ENCODE measurements around the gene ATP5F1E.

The ATP5F1E gene

DNA sequence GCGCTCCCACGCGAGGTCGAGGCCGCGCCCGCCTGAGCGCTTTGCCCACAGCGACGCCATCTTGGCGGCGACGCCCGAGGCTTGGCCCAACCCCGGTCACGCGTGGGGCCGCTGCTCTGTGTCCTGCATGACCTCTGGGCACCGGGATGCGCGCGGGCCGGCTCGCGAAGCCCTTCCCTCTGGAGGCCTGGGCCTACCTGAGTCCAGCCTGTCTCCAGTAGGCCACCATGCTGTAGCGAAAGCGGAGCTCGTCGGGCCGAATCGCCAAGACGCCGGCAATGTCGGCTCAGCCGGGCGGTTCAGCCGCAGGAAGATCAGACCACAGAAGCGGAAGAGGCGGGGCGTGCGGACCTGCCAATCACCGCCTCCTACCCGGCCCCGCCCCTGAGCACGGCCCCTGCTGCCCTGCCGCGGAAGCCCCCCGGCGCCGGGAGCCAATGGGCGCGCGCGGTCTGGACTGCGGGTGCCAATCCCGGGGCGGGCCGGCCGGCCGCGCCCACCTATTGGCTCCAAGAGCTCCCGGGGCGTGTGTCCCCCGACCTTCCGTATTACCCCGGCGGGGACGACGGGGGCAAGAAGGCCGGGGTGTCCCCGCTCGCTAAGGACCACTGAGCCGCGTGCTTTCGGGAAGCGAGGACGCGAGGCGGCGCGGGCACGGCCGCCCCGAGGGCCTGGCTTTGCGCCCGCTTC lies at the start of gene ATP5F1E:
ATP5F1E (minus strand) TSS at position 313 of the 690 bp plus-strand sequence; CDS start at position 229, 84 bp downstream.
- DNase-seq (ENCODE audit: extremely low read depth in 1 of 2, low read depth in 1 of 2), result peak; percentile 86 to 95

DNA sequence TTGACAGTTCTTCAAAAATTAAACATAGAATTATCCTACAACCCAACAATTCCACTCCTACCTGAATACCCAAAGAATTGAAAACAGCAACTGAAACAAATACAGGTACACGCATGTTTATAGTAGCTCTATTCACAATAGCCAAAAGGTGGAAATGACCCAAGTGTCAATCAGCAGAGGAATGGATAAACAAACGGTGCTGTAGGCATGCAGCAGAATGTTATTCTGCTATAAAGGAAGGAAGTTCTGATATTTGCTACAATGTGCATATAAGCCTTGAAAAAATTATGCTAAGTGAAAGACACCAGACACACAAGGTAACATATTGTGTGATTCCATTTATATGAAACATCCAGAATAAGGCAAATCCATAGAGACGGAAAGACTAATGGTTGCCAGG lies 48.9 kb upstream of the ATP5F1E start:
- DNase-seq (ENCODE audit: extremely low read depth in 1 of 2, low read depth in 1 of 2), result no peak

DNA sequence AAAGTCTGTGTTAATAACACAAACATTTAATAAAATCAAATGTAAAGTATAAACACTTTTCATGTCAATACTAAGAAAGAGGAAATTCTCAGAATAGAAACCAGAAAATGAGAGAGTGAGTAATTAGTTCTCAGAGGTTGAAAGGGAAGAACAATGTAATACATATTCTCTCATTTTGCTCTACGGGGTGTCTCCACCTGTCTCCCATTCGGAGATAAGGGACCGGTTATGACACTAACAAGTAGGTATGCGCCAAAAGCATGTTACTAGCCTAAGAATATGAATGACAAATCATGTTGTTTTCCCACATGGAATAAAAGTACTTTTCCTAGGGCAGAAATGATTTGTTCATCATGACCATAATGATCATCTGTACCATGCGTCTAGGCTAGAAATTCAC lies 46.1 kb upstream of the ATP5F1E start:
- no peak for DNase-seq (ENCODE audit: extremely low read depth in 1 of 2, low read depth in 1 of 2)

DNA sequence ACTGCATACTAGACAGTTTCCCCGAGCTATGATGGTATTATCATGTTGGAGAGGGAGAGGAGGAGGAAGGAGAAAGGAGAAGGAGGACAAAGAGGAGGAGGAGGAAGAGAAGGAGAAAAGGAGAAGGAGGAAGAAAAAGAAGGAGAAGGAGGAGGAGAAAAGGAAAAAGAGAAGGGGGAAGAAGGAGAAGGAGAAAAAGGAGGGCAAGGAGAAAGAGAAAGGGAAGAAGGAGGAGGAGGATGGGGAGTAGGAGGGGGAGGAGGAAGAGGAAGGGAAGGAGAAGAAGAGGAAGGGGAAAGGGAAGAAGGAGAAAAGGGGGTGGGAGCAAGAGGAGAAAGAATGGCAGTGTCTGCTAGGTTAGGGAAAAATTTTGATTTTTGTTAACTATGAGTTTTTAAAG lies 45.6 kb upstream of the ATP5F1E start:
- DNase-seq (ENCODE audit: extremely low read depth in 1 of 2, low read depth in 1 of 2), result no peak

DNA sequence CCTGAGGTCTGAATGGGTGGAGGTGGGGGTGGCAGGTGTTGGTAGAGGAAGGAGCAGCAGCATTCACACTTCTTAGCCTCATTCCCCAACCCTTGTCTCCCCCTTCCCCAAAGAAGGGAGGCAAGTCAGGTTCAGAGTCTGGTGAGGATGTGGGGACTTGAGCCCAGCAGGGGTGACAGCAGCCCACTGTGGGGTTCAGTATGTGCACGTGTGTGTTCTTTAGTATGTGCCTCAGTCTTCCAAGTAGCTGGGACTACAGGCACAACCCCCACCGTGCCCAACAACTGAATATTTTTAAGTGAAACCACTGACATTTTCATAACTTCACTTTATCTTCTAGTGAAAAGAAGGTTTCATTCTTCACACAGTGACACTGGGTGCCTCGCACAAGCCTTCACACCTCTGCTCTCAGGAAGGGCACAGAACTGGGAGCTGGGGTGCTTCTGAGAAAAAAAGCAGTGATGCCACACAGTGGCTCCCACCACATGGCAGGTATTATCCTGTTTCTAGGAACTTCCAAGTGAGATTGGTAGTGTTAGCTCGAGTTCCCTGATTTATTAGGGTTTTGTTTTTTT lies 43.9 kb upstream of the ATP5F1E start:
- DNase-seq (ENCODE audit: extremely low read depth in 1 of 2, low read depth in 1 of 2), result no peak

DNA sequence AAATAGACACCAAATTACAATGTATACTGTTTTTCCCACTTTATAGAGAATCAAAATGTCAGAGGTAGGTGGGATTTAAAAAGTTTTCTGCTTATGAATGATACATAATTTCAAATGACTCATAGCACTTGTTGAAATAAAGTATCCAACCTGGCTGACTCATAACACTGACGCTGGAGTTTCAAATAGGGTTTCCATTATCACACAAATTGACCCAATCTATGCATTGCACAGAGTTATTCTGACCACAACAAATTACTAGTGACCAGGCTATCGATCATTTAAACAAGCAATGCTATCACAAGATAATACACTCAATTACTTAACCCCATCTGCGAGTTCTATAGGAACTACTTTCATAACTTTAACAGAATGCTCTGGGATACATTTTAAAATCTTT lies 42.3 kb upstream of the ATP5F1E start:
- DNase-seq (ENCODE audit: extremely low read depth in 1 of 2, low read depth in 1 of 2), result no peak

DNA sequence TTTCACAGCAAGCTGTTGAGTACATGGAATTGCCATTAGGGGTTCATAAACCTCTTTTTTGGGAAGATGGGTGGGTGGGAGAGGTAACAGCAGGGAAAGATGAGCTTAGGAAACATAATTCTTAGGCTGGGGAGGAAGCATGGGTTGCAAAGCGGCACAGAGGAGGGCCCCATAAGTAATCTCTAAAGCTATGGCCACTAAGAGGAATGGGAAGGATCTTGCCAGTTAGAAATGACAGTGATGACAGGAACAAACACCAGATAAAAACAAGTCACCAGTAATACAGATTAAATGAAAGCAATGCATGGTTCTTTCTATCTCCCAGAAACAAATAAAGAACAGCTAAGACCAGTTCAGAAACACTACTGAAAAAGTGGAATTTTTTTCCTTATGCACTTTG lies 41.4 kb upstream of the ATP5F1E start:
- DNase-seq (ENCODE audit: extremely low read depth in 1 of 2, low read depth in 1 of 2), result no peak

DNA sequence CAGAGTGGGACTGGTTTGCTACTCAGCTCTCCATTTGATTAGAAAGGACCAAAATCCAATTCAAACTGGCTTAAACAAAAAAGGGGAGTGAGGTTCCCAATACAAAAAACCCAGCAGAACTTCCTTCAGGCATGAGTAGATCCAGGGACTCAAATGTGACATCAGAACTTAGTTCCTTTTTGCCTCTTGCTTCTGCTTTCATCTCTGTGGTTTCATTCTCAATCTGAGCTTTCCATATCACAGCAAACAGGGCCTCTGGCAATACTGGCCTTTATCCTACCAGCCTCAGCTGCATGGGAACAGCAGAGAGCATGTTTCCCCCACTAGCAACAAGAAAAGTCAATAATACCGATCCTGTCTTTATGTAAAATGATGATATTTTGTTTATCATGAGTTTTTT lies 39.1 kb upstream of the ATP5F1E start:
- DNase-seq (ENCODE audit: extremely low read depth in 1 of 2, low read depth in 1 of 2), result no peak

DNA sequence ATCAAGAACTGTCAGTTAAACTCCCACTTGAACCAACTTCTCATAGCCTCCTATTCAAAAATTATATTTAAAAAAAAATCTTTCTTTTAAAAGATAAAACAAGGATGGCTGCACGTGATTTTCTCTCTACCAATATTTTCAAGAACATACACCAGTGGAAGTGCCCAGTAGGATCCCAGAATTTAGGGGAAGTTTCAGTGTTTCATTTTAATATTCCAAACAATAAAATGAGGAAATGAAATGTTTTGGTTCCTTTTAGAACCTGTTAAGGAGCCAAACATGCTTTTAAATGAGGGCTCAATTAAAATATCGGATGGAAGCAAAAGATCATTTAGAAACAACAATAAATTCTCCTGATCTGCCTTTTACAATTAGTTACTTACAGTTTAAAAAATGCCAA lies 36.9 kb upstream of the ATP5F1E start:
- no peak for DNase-seq (ENCODE audit: extremely low read depth in 1 of 2, low read depth in 1 of 2)

DNA sequence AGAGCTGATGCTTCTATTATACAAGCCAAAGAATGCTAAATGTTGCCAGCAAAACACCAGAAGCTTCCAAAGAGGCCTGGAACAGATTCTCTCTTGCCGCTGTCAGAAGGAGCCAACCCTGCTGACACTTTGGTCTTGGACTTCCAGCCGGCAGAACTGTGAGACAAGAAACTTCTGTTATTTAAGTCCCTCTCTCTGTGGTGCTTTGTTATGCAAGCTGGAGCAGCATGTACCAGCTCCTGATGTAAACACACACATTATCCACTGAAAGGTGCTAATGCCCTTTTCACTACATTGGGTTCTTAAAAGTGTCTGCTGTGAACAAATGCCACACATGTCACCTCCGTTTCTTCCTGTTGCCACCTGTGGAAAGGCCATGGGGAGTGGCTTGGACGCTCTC lies 36.4 kb upstream of the ATP5F1E start:
- no peak for DNase-seq (ENCODE audit: extremely low read depth in 1 of 2, low read depth in 1 of 2)

DNA sequence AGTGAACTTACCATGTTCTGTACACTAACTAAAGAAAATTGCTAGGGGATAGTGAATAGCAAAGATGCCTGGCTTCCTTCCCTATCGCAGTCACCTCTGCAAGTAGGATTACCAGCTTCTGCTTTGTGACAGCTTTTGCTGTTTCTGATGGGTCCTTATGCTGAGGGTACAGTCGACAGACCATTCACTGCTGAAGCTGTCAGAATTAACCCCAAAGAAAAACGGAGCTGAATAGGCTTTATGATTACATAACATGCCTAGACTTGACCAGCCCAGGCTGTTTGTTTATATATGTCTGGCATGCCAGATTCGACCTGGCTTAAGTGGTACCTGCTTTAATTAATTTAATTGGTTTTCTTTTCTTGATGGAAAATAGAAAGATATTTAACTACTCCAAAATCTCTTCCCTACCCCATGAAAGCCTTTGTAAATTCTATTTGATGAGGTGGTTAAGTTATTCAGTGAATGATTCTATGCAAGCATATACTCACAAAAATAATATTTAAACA lies 32.1 kb upstream of the ATP5F1E start:
- DNase-seq (ENCODE audit: extremely low read depth in 1 of 2, low read depth in 1 of 2), result no peak

DNA sequence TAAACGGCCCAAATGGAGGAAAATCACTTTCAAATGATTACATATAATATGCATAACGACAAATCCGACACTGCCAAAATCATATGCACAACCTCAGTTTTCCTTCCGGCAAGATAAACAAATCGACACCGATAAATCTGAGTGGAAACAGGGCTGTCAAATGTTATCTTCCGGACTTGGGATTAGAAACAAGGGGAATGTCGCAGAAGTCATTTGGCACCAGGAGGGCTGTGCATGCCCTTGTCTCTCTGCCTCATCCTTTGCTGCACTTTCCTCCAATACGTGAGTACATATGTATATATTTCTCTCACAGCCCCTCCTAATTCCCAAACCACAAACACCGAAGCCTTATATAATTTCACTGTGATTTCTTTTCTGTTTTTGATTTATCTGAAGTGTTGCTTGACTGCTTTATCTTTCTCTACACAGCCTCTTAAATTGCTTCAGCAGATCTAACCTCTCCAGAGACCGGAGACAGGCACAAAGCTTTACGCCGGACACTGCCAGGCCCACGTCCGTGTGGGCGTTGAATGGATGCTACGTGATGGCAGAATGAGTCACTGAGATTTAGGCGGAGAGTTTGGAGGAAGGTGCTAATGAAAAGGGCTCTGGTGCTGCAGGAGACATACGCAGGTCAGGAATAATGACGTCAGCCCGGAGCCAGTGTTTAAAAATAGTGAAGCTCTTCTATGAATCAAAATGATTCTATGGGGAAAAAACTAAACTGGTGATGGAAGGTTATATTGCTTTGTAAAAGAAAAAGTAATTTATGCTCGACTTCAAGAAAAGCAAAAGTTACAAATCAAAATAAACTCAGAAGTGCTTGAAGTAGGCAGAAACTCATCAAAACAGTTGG lies 31.5 kb upstream of the ATP5F1E start:
- no peak for DNase-seq (ENCODE audit: extremely low read depth in 1 of 2, low read depth in 1 of 2)

DNA sequence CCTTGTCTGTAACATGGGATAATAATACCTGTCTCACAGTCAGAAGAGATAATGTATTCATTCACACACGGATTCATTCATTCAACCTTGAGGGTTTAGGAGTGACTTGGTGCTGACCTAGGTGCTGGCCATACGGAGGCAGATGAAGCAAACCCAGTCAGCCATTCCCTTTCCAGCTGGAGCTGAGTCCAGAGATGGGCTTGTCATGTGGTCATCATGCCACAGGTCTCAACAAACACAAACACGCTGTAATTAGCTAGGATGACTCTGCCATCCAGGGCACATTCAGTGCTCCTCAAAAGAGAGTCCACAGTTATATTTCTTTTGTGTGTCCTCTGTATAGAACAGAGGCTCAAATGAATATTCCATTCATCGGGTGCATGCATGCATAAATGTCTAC lies 29.9 kb upstream of the ATP5F1E start:
- DNase-seq (ENCODE audit: extremely low read depth in 1 of 2, low read depth in 1 of 2), result no peak

DNA sequence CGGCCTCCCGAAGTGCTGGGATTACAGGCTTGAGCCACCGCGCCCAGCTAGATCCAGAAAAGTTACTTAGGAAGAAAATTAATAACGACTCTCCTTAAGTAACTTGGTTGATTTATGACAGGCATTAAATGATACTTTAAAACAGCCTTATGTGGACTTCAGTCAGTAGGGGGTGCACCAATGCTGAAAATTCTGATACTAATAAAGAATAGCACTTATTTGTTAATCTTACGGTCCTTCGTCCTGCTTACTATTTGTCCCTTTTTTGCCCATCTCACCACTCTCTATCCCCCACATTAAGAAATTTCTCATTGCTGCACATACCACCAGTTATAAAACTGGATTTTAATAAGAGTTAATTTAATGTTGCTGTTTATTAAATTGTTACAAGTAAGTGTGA lies 23.2 kb upstream of the ATP5F1E start:
- DNase-seq (ENCODE audit: extremely low read depth in 1 of 2, low read depth in 1 of 2), result no peak

DNA sequence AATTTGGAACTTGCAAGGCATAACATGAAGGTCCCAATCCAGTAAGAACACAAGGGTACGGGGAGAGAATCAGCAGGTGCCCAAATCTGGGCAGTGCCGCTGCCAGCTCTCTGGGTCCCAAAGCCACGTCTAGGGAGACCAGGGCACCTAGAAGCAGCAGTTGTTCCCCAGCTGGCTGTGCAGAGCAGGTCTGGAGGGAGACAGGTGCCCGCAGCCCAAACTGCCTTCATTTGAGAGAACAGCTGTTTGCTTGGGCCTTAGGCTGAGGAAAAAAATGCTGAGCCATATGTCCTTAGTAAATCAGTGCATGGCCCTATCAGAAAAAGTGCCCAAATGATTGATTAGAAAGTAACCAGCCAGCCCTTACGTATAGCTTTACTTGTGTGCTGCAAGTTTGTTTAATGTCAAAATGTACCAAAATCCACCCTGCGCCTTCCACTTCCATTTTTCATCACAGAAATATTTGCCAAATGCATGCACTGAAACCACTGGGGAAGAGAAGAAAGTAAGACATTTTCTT lies 19.6 kb upstream of the ATP5F1E start:
- DNase-seq (ENCODE audit: extremely low read depth in 1 of 2, low read depth in 1 of 2), result no peak

DNA sequence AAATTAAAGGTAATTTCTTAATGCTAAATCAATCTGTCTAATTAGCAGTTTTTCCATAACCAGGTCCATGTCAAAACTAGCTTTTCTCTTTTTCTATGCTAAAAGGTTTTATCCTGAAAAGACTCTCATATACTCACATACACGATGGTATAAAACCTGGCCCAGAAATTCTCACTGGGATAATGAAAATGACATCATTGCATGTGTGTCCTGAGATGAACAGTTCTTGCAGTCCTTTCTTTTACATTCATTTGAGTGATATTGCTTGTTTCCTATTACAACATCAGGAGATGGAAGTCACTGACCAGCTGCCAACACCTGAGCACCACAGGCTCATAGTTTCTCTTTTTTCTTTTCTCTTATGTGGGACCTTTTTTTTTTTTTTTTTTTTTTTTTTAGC lies 18.3 kb upstream of the ATP5F1E start:
- no peak for DNase-seq (ENCODE audit: extremely low read depth in 1 of 2, low read depth in 1 of 2)

DNA sequence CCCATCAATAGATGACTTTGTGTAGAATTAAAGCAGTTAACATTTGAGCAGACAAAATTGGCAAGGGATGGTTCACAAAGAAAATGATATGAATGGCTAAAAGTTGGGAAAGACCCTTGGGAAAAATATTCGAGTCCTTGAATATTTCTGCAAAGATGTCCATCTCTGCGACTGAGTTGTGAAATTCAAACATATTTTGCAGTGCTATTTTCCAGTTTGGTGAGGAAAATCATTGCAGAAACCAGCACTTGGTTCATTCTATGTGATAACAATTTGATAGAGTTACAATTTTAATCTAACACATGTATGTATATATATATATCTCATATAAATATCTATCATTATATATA lies 16.5 kb upstream of the ATP5F1E start:
- no peak for DNase-seq (ENCODE audit: extremely low read depth in 1 of 2, low read depth in 1 of 2)

DNA sequence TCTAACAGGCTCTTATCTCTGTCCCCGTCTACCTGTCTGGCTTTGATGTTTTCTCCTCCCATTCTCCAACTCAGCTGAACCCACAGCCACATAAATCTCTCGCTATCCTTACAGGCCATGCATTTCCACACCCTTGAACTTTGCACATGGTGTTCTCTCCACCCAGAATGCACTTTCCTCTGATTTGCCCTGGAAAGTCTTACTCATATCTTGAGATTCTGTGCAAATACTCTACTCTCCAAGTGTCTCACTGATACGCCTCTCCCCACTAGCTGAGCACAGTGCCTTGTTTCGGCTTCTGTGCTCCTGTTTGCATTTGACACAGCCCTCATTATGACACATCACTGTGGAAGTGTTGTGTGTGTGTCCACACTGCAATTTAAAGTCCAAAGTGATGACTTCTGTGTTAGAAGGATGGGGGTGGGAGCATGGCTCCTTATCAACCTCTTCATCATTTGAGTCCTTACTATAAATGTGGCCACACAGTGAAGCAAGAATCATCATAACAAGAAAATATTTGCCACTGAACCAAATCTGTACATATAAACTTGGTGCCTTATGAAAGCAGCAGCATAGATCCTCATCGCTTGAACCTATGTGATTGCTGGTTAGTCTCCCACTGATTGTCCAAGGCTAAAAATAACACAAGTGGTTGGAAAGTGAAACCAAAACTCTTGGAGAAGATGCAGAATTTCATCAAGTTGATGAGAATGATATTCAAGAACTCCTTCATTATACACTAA lies 16.0 kb upstream of the ATP5F1E start:
- DNase-seq (ENCODE audit: extremely low read depth in 1 of 2, low read depth in 1 of 2), result no peak

DNA sequence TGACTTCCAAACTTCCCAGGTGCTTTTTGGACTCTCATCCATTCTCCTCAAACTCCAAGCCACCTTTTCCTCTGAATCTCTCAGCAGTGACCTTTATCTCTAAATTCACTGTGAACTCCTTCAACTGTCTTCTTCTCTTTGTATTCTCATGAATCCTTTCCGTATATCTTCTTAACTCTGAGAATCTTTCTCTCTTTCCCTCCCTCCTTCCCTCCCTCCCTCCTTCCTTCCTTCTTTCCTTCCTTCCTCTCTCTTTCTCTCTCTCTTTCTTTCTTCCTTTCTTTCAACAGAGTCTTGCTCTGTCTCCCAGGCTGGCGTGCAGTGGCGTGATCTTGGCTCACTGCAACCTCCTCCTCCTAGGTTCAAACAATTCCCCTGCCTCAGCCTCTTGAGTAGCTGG lies 14.7 kb upstream of the ATP5F1E start:
- DNase-seq (ENCODE audit: extremely low read depth in 1 of 2, low read depth in 1 of 2), result no peak

DNA sequence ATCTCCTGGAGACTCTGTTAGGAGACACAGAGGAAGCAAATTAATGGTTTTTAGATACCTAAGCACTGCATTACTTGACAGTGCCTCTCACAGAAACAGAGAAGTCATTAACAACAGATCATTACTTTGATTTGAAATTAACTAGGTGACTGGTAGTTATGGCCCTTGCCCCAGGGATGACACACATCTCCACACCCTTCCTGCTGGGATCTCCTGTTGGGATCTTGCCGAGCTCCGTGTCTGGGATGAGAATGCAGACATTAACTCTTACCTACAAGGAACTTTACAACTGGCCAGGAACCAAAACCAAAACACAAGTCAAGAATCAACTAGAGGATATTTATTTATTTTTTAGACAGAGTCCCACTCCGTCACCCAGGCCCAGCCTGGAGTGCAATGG lies 12.7 kb upstream of the ATP5F1E start:
- no peak for DNase-seq (ENCODE audit: extremely low read depth in 1 of 2, low read depth in 1 of 2)

DNA sequence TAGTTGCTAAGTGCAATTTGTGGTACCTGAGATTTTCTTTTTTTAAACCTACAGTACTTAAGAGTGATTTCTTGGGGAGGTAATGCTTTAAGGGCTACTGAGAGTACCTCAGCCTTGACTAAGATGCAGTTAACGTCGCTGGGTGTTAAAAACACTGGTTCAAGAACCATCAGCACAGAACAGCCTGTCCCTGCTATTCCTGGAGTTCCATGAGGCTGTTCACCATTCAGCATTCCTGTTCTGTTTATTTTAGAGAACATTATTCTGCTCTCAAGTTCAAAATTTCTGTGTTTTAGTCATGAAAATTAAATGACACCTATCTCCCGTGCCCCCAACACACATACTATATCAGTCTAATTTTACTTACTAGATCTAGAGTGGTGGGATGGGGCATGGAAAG lies 12.2 kb upstream of the ATP5F1E start:
- DNase-seq (ENCODE audit: extremely low read depth in 1 of 2, low read depth in 1 of 2), result no peak
